Measurements from ENCODE around the gene CHST13.

Gene CHST13

GRCh38 chr3:126523745-126524428 is at the start of gene CHST13:
Gene CHST13 (plus strand): TSS chr3:126524155. CDS start chr3:126524333, 178 bp downstream.
- DNase-seq (ENCODE audit: low read depth in 2 of 3, low spot score in 2 of 3): no peak

- DNase-seq (ENCODE audit: low read depth in 2 of 3, low spot score in 2 of 3): peak in 2 of 3 experiments; percentile 11 to 15
Observed at GRCh38 chr3:126474498-126475412, 49.2 kb upstream of the CHST13 start.

GRCh38 chr3:126475413-126476114 is 48.4 kb upstream of the CHST13 start, which contains the start of gene ZXDC:
Gene ZXDC (minus strand): TSS chr3:126475891. CDS start chr3:126475865, 26 bp downstream.
- peak; percentile 64 to 89 (median 80) for DNase-seq (ENCODE audit: low read depth in 2 of 3, low spot score in 2 of 3)

DNA sequence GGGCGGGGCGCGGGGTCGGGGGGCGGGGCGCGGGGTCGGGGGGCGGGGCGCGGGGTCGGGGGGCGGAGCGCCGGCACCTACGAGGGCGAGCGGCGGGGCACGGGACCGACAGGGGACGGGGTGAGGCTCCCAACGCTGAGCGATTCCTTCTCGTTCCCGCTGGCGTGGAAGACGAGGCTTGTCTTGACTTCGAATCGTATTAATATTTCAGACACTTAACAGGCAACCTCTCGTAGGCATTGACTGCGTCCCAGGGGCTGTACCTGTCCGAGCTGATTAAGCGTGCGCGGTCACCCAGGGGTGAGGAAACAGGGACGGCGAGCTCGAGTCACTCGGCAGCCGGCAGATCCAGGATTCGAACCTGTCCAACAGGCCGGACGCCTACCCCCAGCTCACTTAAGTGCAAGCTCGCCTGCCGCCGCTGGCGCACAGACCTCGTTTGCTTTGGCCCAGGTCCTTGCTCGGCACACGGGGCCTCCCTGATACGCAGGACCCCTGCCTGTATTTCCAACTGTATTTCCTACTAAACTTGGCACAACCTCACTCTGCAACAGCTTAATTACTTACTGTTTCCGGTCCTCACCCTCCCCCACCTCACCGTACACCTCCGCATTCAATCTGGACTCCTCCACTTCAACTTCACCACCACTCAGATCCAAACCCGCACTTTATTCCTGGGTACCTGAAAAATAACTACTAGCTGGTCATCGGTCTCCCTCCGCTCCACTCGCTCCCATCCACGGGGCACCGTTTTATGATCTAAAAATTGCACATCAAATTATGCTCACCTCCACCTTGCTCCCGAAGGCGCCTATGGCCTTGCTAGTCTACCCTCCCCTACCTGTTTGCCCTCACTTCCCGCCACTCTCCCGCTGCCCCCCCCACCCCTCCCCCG is 47.5 kb upstream of the CHST13 start:
- peak in 1 of 3 experiments; percentile 44 for DNase-seq (ENCODE audit: low read depth in 2 of 3, low spot score in 2 of 3)

- no peak for DNase-seq (ENCODE audit: low read depth in 2 of 3, low spot score in 2 of 3)
Observed at GRCh38 chr3:126477061-126477380, 46.9 kb upstream of the CHST13 start.

DNA sequence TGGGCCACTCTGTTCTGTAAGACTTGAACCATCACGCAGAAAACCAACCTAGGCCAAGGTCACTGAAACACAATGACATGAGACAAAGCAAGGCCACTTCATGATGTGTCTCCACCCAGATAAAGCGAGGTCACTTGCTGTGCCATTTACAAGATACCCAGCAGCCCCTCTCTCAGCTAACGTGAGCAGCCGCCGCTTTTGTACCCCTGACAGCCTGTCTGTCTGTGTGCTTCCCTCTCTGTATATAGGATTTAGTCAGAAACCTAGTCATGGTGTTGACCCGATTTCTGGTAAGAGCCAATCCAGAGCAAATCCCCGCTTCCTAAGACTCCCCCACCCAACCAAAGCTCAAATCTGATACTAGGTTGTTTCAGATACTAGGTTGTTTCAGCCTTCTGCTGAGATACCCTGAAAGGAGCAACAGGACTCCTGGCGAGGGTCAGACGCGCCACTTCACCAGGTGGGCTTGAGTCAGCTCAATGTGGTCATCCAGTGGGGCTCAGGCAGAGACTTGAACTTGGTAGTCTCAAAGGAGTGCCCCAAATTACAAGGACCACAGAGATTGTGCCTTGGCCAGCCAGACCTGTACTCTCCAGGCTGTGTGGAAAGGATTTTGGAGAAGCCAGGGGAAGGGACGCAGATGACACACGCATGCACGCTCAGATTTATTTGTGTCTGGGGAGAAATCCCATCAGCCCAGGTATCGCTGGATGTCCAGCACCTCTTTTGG is 45.2 kb upstream of the CHST13 start:
- DNase-seq (ENCODE audit: low read depth in 2 of 3, low spot score in 2 of 3): no peak

- DNase-seq (ENCODE audit: low read depth in 2 of 3, low spot score in 2 of 3): no peak
Observed at GRCh38 chr3:126479642-126480041, 44.3 kb upstream of the CHST13 start.

GRCh38 chr3:126480206-126480605 is 43.7 kb upstream of the CHST13 start:
- no peak for DNase-seq (ENCODE audit: low read depth in 2 of 3, low spot score in 2 of 3)

- no peak for DNase-seq (ENCODE audit: low read depth in 2 of 3, low spot score in 2 of 3)
Observed at GRCh38 chr3:126480861-126481260, 43.1 kb upstream of the CHST13 start.

DNA sequence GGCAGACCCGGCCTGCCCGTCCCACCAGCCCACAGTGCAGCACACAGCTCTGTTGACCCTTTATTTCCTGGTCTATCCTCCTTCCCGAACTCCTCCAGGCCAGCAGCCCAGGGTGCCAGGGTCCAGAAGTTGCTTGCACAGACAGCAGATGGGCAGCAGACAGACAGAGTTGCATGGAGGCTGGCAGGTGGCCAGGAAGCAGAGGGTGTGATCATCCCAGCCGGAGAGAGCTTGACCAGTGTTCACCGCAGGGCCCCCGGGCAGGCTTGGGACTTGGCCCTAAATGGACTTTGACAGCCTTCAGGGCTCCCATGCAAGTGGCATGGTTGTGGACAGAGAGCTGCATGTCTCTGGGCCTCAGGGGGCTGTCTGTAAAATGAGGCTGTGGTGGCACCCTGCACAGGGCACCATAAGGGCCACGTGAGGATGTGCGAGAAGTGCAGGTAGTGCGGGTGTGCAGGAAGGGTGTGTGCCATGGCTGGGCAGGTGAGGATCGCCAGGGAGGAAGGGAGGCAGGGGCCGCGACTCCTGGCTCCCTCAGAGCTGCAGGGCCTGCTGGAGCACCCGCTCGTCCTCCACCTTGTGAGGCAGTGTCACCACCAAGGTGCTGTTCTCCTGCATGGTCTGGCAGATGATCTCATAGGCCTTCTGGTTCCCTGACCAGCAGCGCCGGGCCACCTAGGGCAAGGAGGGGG is 42.0 kb upstream of the CHST13 start:
- no peak for DNase-seq (ENCODE audit: low read depth in 2 of 3, low spot score in 2 of 3)

DNA sequence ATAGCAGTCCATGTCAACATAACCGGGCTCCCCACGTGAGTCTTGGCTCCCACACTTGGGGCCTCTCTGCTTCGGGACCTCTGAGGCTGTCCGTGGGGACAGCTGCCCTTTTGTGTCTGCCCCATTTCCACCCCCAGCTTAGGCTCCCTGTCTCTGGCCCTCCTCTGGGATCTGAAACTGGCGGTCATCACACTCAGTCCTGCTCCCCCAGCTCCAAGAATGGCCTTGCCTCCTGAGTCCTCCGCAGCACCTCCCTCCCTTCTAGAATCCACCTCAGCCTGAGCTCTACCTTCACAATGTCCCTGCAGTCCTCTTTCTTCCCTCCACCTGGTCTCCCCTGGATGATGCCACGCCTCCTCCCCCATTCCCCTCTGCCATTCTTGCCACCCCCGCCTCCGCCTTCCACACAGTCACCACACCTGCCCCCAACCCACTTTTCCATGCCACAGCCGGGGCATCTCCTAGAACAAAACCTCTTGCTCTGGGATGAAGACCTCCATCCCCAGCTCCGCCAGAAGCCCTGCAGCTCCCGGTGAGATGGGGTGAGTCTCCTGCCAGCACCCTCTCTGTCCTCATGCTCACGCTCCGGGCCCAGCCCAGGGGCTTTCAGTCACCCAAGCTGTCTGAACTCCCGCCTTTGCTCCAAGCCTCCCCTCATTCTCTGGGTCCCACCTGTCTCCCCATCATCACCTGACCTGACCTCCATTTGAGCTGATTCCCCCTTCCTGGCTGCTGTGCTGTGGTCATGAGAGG is 41.3 kb upstream of the CHST13 start:
- DNase-seq (ENCODE audit: low read depth in 2 of 3, low spot score in 2 of 3): no peak

DNA sequence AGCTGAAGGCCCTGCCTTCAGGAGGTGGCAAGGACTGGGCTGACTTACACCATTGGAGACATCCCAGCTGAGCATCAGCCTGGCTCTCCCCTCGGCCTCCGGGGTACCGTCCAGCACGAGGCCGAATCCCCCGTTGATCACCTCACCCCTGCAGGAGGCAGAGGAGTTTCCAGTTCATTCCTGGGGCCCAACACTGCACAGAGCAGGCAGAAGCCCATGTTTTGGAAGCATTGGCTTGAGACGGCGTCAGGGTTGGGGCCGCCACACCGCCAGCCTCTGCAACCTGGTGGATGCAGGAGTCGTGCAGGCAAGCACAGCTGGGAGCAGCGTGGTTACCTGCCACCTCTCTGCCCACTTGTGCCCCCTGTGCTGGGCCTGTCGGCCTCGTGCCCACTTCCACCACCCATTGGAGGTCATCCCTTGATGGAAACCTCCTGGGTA is 40.6 kb upstream of the CHST13 start:
- no peak for DNase-seq (ENCODE audit: low read depth in 2 of 3, low spot score in 2 of 3)

GRCh38 chr3:126484148-126484547 is 39.8 kb upstream of the CHST13 start:
- no peak for DNase-seq (ENCODE audit: low read depth in 2 of 3, low spot score in 2 of 3)

GRCh38 chr3:126484662-126485061 is 39.3 kb upstream of the CHST13 start:
- no peak for DNase-seq (ENCODE audit: low read depth in 2 of 3, low spot score in 2 of 3)

GRCh38 chr3:126485176-126485897 is 38.6 kb upstream of the CHST13 start:
- DNase-seq (ENCODE audit: low read depth in 2 of 3, low spot score in 2 of 3): no peak

DNA sequence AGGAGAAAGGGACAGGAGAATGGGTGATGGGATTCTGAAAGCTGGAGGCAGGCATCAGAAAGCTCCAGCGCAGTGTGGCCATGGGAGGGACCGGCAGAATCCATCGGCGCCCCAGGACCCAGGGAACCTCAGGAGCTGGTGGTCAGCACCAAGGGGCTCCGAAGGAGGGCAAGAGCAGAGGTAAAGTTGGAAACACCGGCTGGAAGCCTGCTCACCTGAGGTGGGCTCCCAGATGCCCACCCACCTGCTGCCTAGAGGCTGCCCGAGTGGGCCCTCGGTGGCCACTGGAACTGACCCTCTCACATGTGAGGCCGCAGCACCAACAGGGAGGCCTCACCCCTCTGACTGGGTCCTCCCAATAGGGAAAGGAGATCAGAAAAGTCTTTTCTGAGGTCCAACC is 38.0 kb upstream of the CHST13 start:
- DNase-seq (ENCODE audit: low read depth in 2 of 3, low spot score in 2 of 3): no peak

- DNase-seq (ENCODE audit: low read depth in 2 of 3, low spot score in 2 of 3): no peak
Observed at GRCh38 chr3:126486360-126486847, 37.6 kb upstream of the CHST13 start.

Data from activated CD8-positive, alpha-beta memory T cell treated with anti-CD3 and anti-CD28 coated beads for 48 hours (primary cell).